SK-N-SH (cell line): ENCODE measurements around the gene RNF32.

Experiments
- CHD2 ChIP-seq: fragments of 150-350 bp; IDR thresholded peaks from 2 replicates; pipeline ENCODE4 v1.6.1; 2018; ENCODE audit warnings: low read length; ENCODE audit not compliant: partially characterized antibody
- EZH2phosphoT487 ChIP-seq: fragments of 200-600 bp; sonication (generic); IDR thresholded peaks from 2 replicates; pipeline ENCODE4 v1.6.1; 2017; ENCODE audit warnings: low read depth, mixed run types, mild to moderate bottlenecking, antibody characterized with exemption, moderate library complexity, borderline replicate concordance
- FOSL2 ChIP-seq: IDR thresholded peaks from 2 replicates; pipeline ENCODE4 v1.4.0; 2012; ENCODE audit warnings: low read depth, mild to moderate bottlenecking, moderate library complexity, borderline replicate concordance
- FOXM1 ChIP-seq: IDR thresholded peaks from 2 replicates; pipeline ENCODE4 v1.4.0; 2012; ENCODE audit warnings: low read depth, mild to moderate bottlenecking
- GABPA ChIP-seq: IDR thresholded peaks from 2 replicates; pipeline ENCODE4 v1.4.0; 2012; ENCODE audit warnings: low read depth, mild to moderate bottlenecking
- RAD21 ChIP-seq: IDR thresholded peaks from 2 replicates; pipeline ENCODE4 v1.6.1; 2012; ENCODE audit warnings: mild to moderate bottlenecking, low read length
- TAF1 ChIP-seq: IDR thresholded peaks from 2 replicates; pipeline ENCODE4 v1.6.1; 2012; ENCODE audit warnings: low read depth, mild to moderate bottlenecking, low read length, moderate library complexity, borderline replicate concordance
- TEAD4 ChIP-seq: IDR thresholded peaks from 2 replicates; pipeline ENCODE4 v1.4.0; 2012; ENCODE audit warnings: mild to moderate bottlenecking, borderline replicate concordance; ENCODE audit not compliant: insufficient read depth
- YY1 ChIP-seq: IDR thresholded peaks from 2 replicates; pipeline ENCODE4 v1.4.0; 2012; ENCODE audit warnings: low read depth, mild to moderate bottlenecking
- TF ChIP-seq, protein P1 (sequence below): fragments of 200-600 bp; sonication (generic); IDR thresholded peaks from 2 replicates; pipeline ENCODE4 v1.6.1; 2017; ENCODE audit warnings: antibody characterized with exemption, mild to moderate bottlenecking, moderate library complexity
- TF ChIP-seq, protein P2 (sequence below): IDR thresholded peaks from 2 replicates; pipeline ENCODE4 v1.6.1; 2012; ENCODE audit warnings: mild to moderate bottlenecking, low read depth, low read length, moderate library complexity
- TF ChIP-seq, protein P3 (sequence below): fragments of 150-350 bp; IDR thresholded peaks from 2 replicates; pipeline ENCODE4 v1.6.1; 2016; ENCODE audit warnings: mild to moderate bottlenecking, low read depth, low read length
- TF ChIP-seq, protein P4 (sequence below): IDR thresholded peaks from 2 replicates; pipeline ENCODE4 v1.4.0; 2012; ENCODE audit warnings: low read depth
- TF ChIP-seq, protein P5 (sequence below): IDR thresholded peaks from 2 replicates; pipeline ENCODE4 v1.4.0; 2012; ENCODE audit warnings: low read depth, borderline replicate concordance

DNA sequence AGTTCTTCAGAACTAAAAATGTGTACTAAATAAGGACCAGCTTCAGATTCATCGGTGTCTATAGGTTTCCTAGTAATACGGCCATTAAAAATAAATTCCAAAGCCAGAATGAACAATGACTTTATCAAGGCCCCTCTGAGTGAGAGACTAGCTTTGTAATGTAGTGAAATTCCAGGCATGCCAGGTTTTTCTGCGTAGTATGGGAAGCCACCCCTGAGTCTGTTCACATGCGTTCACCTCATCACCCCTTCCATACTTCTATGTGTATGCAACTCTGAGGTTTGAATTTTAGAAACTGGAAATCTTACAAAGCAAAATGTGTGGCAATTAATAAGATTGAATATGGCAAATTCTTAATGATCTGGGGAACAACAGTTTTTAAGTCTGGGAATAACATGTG lies 24.5 kb downstream of the RNF32 start:
- TF ChIP-seq, protein P1, sequence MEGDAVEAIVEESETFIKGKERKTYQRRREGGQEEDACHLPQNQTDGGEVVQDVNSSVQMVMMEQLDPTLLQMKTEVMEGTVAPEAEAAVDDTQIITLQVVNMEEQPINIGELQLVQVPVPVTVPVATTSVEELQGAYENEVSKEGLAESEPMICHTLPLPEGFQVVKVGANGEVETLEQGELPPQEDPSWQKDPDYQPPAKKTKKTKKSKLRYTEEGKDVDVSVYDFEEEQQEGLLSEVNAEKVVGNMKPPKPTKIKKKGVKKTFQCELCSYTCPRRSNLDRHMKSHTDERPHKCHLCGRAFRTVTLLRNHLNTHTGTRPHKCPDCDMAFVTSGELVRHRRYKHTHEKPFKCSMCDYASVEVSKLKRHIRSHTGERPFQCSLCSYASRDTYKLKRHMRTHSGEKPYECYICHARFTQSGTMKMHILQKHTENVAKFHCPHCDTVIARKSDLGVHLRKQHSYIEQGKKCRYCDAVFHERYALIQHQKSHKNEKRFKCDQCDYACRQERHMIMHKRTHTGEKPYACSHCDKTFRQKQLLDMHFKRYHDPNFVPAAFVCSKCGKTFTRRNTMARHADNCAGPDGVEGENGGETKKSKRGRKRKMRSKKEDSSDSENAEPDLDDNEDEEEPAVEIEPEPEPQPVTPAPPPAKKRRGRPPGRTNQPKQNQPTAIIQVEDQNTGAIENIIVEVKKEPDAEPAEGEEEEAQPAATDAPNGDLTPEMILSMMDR: no peak
- TF ChIP-seq EZH2phosphoT487: no peak
- no peak for TF ChIP-seq FOSL2
- TF ChIP-seq TAF1: no peak
- TF ChIP-seq, protein P2, sequence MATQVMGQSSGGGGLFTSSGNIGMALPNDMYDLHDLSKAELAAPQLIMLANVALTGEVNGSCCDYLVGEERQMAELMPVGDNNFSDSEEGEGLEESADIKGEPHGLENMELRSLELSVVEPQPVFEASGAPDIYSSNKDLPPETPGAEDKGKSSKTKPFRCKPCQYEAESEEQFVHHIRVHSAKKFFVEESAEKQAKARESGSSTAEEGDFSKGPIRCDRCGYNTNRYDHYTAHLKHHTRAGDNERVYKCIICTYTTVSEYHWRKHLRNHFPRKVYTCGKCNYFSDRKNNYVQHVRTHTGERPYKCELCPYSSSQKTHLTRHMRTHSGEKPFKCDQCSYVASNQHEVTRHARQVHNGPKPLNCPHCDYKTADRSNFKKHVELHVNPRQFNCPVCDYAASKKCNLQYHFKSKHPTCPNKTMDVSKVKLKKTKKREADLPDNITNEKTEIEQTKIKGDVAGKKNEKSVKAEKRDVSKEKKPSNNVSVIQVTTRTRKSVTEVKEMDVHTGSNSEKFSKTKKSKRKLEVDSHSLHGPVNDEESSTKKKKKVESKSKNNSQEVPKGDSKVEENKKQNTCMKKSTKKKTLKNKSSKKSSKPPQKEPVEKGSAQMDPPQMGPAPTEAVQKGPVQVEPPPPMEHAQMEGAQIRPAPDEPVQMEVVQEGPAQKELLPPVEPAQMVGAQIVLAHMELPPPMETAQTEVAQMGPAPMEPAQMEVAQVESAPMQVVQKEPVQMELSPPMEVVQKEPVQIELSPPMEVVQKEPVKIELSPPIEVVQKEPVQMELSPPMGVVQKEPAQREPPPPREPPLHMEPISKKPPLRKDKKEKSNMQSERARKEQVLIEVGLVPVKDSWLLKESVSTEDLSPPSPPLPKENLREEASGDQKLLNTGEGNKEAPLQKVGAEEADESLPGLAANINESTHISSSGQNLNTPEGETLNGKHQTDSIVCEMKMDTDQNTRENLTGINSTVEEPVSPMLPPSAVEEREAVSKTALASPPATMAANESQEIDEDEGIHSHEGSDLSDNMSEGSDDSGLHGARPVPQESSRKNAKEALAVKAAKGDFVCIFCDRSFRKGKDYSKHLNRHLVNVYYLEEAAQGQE: no peak
- no peak for TF ChIP-seq RAD21
- TF ChIP-seq, protein P3, sequence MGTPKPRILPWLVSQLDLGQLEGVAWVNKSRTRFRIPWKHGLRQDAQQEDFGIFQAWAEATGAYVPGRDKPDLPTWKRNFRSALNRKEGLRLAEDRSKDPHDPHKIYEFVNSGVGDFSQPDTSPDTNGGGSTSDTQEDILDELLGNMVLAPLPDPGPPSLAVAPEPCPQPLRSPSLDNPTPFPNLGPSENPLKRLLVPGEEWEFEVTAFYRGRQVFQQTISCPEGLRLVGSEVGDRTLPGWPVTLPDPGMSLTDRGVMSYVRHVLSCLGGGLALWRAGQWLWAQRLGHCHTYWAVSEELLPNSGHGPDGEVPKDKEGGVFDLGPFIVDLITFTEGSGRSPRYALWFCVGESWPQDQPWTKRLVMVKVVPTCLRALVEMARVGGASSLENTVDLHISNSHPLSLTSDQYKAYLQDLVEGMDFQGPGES: no peak
- TF ChIP-seq FOXM1: no peak
- no peak for TF ChIP-seq GABPA
- TF ChIP-seq, protein P4, sequence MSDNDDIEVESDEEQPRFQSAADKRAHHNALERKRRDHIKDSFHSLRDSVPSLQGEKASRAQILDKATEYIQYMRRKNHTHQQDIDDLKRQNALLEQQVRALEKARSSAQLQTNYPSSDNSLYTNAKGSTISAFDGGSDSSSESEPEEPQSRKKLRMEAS: no peak
- TF ChIP-seq, protein P5, sequence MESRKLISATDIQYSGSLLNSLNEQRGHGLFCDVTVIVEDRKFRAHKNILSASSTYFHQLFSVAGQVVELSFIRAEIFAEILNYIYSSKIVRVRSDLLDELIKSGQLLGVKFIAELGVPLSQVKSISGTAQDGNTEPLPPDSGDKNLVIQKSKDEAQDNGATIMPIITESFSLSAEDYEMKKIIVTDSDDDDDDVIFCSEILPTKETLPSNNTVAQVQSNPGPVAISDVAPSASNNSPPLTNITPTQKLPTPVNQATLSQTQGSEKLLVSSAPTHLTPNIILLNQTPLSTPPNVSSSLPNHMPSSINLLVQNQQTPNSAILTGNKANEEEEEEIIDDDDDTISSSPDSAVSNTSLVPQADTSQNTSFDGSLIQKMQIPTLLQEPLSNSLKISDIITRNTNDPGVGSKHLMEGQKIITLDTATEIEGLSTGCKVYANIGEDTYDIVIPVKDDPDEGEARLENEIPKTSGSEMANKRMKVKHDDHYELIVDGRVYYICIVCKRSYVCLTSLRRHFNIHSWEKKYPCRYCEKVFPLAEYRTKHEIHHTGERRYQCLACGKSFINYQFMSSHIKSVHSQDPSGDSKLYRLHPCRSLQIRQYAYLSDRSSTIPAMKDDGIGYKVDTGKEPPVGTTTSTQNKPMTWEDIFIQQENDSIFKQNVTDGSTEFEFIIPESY: no peak
- no peak for TF ChIP-seq TEAD4
- TF ChIP-seq CHD2: no peak
- no peak for TF ChIP-seq YY1
